GM12865 (cell line): Measurements from ENCODE around the gene RFT1.

Source experiments
- DNase-seq: peaks from one replicate; pipeline ENCODE4 v3.0.0; 2010; ENCODE audit warnings: low read depth
- H3K4me3 ChIP-seq: 2 replicates; pipeline ENCODE4 v1.5.1; 2011; ENCODE audit warnings: mild to moderate bottlenecking, low read depth, low read length, control low read depth
- CTCF ChIP-seq: IDR thresholded peaks from 2 replicates; pipeline ENCODE4 v1.5.1; 2011; ENCODE audit warnings: low read length, control low read depth, low read depth, inconsistent platforms; ENCODE audit not compliant: insufficient read depth; ENCODE audit errors: missing control alignments

The RFT1 gene

DNA sequence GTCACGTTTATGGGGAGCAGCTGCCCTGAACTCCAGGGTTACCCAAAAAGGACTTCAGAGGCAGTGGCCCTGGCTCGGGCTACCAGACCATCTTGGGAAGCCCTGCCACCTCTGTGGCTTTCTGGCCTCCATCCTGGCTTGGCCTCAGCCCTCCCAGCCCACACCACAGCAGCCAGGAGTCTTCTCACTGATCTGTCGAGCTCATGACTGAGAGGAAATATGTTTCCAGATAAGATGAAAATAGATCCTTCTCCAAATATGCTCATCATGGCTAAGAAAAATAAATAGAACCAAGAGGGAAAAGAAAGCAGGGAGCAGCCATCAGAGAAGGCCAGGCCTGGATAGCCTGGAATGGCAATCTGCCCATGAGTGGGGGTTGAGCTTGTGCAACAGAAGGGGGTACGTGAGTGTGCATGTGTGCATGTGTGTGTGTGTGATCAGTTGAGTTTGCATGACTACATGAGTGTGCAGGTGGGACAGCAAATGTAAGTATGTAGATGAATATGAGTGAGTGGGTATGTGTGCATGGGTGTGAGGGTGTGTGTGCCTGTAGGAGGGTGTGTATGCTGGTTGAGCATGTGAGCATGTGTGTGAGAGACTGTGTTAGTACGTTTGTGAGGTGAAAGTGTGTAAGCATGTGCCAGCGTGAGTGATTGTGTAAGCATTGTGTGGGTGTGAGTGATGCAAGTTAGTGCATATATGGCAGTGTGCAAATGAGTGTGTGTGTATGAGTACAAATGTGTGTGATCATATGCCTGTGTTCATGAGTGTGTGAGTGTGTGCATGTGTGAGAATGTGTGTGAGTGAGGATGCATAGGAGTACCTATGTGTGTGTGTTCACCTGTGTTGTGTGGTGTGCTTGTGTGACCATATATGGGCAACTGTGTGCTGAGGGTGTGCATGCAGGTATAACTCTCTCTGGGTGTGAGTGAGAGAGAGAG lies 9.9 kb upstream of the RFT1 start:
- TF ChIP-seq CTCF = no peak
- H3K4me3 ChIP-seq = no peak overlapping the region
- no peak for DNase-seq

- no peak for DNase-seq
- H3K4me3 ChIP-seq = no peak overlapping the region
- no peak for TF ChIP-seq CTCF
Observed at GRCh38 chr3:53137835-53138446, 7.7 kb upstream of the RFT1 start.

DNA sequence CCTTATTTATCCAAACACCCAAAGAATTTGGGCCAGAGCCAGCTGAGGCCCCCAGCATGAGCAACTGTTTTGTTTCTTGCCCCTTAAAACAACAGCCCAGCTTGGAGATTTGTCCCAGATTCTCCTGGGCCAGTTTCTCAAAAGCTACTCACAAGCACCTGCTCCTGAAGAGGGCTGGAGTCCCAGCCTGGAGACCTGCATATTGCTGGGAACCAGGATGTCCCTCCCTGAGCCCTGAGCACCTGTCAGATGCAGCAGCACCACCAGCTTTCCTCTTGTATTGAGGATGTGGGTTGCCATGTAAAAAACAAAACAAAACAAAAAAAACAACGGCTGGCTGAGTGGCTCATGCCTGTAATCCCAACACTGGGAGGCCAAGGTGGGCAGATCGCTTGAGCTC lies 7.0 kb upstream of the RFT1 start:
- no peak for TF ChIP-seq CTCF
- peak; percentile 26 for DNase-seq
- no peak overlapping the region for H3K4me3 ChIP-seq

GRCh38 chr3:53134631-53135232 lies 4.5 kb upstream of the RFT1 start:
- TF ChIP-seq CTCF = peak; percentile 97
- H3K4me3 ChIP-seq = no peak overlapping the region
- DNase-seq = peak; percentile 87

DNA sequence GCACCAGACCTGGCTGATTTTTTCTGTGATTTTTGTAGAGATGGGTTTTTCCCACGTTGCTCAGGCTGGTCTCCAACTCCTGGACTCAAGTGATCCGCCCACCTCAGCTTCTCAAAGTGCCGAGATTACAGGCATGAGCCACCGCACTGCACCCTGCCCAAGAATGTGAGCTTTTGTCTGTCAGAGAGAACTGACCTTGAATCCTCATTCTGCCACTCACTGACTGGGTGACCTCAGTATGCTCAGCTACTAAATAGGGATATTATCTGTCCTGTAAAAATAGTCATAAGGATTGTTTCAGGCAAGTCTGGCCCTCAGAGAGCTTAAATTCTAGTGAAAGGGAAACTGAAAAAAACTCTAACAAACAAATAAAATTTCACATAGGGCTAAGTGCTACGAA lies 2.1 kb upstream of the RFT1 start:
- no peak for DNase-seq
- no peak overlapping the region for H3K4me3 ChIP-seq
- no peak for TF ChIP-seq CTCF

- H3K4me3 ChIP-seq = peak overlapping the region; percentile 90
- TF ChIP-seq CTCF = no peak
- no peak for DNase-seq
Observed at GRCh38 chr3:53131096-53131495, 861 bp upstream of the RFT1 start.
